ENCODE data around the gene MIS12.

The MIS12 gene

GRCh38 chr17:5502552-5502951 is 16.2 kb downstream of the MIS12 start:
- ChIA-PET POLR2A (interaction anchor here (5.2 kb wide), 1 partner anchor 15 kb away, joined by 44 read pairs; the partner anchor contains the start of genes DERL2 and MIS12), CTCF (no interaction called here)
- DNase-seq (ENCODE audit: extremely low spot score): no peak
- no peak for TF ChIP-seq FOXM1 (IDR thresholded peaks at IDR 0.05; ENCODE audit: borderline replicate concordance)
- TF ChIP-seq NFRKB (IDR thresholded peaks at IDR 0.05): no peak
- TF ChIP-seq ARNT (IDR thresholded peaks at IDR 0.05): no peak
- TF ChIP-seq ZNF384 (IDR thresholded peaks at IDR 0.05): no peak
- TF ChIP-seq BHLHE40 (IDR thresholded peaks at IDR 0.05; ENCODE audit: borderline replicate concordance): no peak

GRCh38 chr17:5506307-5506706 is 19.9 kb downstream of the MIS12 start:
- ChIA-PET CTCF (no interaction called here), POLR2A (no interaction called here)
- no peak for DNase-seq (ENCODE audit: extremely low spot score)
- no peak for TF ChIP-seq ARNT (IDR thresholded peaks at IDR 0.05)
- TF ChIP-seq FOXA1 (IDR thresholded peaks at IDR 0.05): no peak
- TF ChIP-seq CTBP1 (IDR thresholded peaks at IDR 0.05; ENCODE audit: borderline replicate concordance): no peak
- TF ChIP-seq ELF4 (IDR thresholded peaks at IDR 0.05): no peak
- TF ChIP-seq LEF1 (IDR thresholded peaks at IDR 0.05; ENCODE audit: borderline replicate concordance): no peak
- TF ChIP-seq PKNOX1 (IDR thresholded peaks at IDR 0.05): no peak
- TF ChIP-seq BHLHE40 (IDR thresholded peaks at IDR 0.05; ENCODE audit: borderline replicate concordance): no peak
- TF ChIP-seq TARDBP (IDR thresholded peaks at IDR 0.05): no peak
- no peak for TF ChIP-seq FOXK2 (IDR thresholded peaks at IDR 0.05)
- TF ChIP-seq NFRKB (IDR thresholded peaks at IDR 0.05): no peak
- no peak for TF ChIP-seq L3MBTL2 (conservative IDR thresholded peaks at IDR 0.05)
- TF ChIP-seq FOXM1 (IDR thresholded peaks at IDR 0.05; ENCODE audit: borderline replicate concordance): no peak
- no peak for TF ChIP-seq ZNF384 (IDR thresholded peaks at IDR 0.05)

- ChIA-PET POLR2A (no interaction called here), CTCF (no interaction called here)
- TF ChIP-seq FOXK2 (IDR thresholded peaks at IDR 0.05): no peak
- no peak for DNase-seq (ENCODE audit: extremely low spot score)
Observed at GRCh38 chr17:5508810-5509209, 22.4 kb downstream of the MIS12 start.

GRCh38 chr17:5509482-5509881 is 23.1 kb downstream of the MIS12 start:
- POLR2A ChIA-PET: no interaction called here
- TF ChIP-seq ZNF384 (IDR thresholded peaks at IDR 0.05): no peak
- no peak for TF ChIP-seq FOXA1 (IDR thresholded peaks at IDR 0.05)
- TF ChIP-seq FOXM1 (IDR thresholded peaks at IDR 0.05; ENCODE audit: borderline replicate concordance): no peak
- no peak for TF ChIP-seq NFRKB (IDR thresholded peaks at IDR 0.05)
- TF ChIP-seq FOXK2 (IDR thresholded peaks at IDR 0.05): no peak
- TF ChIP-seq SUZ12 (IDR thresholded peaks at IDR 0.05): no peak
- TF ChIP-seq CTBP1 (IDR thresholded peaks at IDR 0.05; ENCODE audit: borderline replicate concordance): no peak
- no peak for TF ChIP-seq BHLHE40 (IDR thresholded peaks at IDR 0.05; ENCODE audit: borderline replicate concordance)
- no peak for DNase-seq (ENCODE audit: extremely low spot score)
- CTCF ChIA-PET: no interaction called here

GRCh38 chr17:5510771-5511170 is 24.4 kb downstream of the MIS12 start:
- CTCF ChIA-PET: no interaction called here
- TF ChIP-seq ZNF384 (IDR thresholded peaks at IDR 0.05) (no peak), LEF1 (IDR thresholded peaks at IDR 0.05; ENCODE audit: borderline replicate concordance) (no peak), TARDBP (IDR thresholded peaks at IDR 0.05) (no peak), ELF4 (IDR thresholded peaks at IDR 0.05) (no peak)
- POLR2A ChIA-PET: no interaction called here
- no peak for DNase-seq (ENCODE audit: extremely low spot score)

GRCh38 chr17:5511401-5512225 is 25.2 kb downstream of the MIS12 start:
- TF ChIP-seq SP1 (IDR thresholded peaks at IDR 0.05): no peak
- TF ChIP-seq NFRKB (IDR thresholded peaks at IDR 0.05): no peak
- TF ChIP-seq ZNF384 (IDR thresholded peaks at IDR 0.05): no peak
- no peak for TF ChIP-seq ELF4 (IDR thresholded peaks at IDR 0.05)
- TF ChIP-seq LEF1 (IDR thresholded peaks at IDR 0.05; ENCODE audit: borderline replicate concordance): no peak
- TF ChIP-seq L3MBTL2 (conservative IDR thresholded peaks at IDR 0.05): no peak
- ChIA-PET CTCF (no interaction called here), POLR2A (interaction anchor here (0.9 kb wide), 1 partner anchor 11 kb away, joined by 3 read pairs; a partner anchor contains a TSS)
- DNase-seq (ENCODE audit: extremely low spot score): no peak

GRCh38 chr17:5513628-5514027 is 27.3 kb downstream of the MIS12 start:
- CTCF ChIA-PET: no interaction called here
- no peak for TF ChIP-seq FOXA1 (IDR thresholded peaks at IDR 0.05)
- TF ChIP-seq SP1 (IDR thresholded peaks at IDR 0.05): no peak
- TF ChIP-seq FOXM1 (IDR thresholded peaks at IDR 0.05; ENCODE audit: borderline replicate concordance): no peak
- TF ChIP-seq PKNOX1 (IDR thresholded peaks at IDR 0.05): no peak
- TF ChIP-seq NFRKB (IDR thresholded peaks at IDR 0.05): no peak
- TF ChIP-seq ARNT (IDR thresholded peaks at IDR 0.05): no peak
- no peak for TF ChIP-seq TARDBP (IDR thresholded peaks at IDR 0.05)
- DNase-seq (ENCODE audit: extremely low spot score): no peak
- POLR2A ChIA-PET: no interaction called here

GRCh38 chr17:5514976-5515375 is 28.6 kb downstream of the MIS12 start:
- TF ChIP-seq SP1 (IDR thresholded peaks at IDR 0.05) (no peak), CTBP1 (IDR thresholded peaks at IDR 0.05; ENCODE audit: borderline replicate concordance) (no peak), HDGF (IDR thresholded peaks at IDR 0.05; ENCODE audit: borderline replicate concordance) (no peak), ZNF384 (IDR thresholded peaks at IDR 0.05) (no peak), BHLHE40 (IDR thresholded peaks at IDR 0.05; ENCODE audit: borderline replicate concordance) (no peak)
- no peak for DNase-seq (ENCODE audit: extremely low spot score)
- CTCF ChIA-PET: no interaction called here
- POLR2A ChIA-PET: no interaction called here
